Measurements from ENCODE around the gene PLEKHG4.

PLEKHG4 gene

DNA sequence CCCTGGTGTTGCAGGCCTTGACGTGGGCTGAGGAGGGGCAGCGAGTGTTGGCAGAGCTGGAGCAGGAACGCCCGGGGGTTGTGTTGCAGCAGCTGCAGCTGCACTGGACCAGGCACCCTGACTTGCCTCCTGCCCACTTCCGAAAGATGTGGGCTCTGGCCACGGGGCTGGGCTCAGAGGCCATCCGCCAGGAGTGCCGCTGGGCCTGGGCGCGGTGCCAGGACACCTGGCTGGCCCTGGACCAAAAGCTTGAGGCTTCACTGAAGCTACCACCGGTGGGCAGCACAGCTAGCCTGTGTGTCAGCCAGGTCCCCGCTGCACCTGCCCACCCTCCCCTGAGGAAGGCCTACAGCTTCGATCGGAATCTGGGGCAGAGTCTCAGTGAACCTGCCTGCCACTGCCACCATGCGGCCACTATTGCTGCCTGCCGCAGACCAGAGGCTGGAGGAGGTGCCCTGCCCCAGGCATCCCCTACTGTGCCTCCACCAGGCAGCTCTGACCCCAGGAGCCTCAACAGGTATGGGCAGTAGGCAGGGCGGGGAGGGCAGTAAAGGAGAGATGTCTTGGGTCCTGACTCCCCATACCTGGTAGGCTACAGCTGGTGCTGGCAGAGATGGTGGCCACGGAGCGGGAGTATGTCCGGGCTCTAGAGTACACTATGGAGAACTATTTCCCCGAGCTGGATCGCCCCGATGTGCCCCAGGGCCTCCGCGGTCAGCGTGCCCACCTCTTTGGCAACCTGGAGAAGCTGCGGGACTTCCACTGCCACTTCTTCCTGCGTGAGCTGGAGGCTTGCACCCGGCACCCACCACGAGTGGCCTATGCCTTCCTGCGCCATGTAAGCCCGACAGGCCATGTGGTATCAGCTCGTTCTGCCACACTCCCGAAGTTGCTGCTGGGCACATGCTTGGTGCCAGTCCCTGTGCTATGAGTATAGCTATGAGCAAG, 5.6 kb downstream of the PLEKHG4 start:
- Histone ChIP-seq H4K8ac (ENCODE audit: low read length) (no peak overlapping the region), H3K18ac (ENCODE audit: low read depth in 1 of 2, low read length in 2 of 2) (no peak overlapping the region), H3K23ac (ENCODE audit: low read length in 2 of 2) (no peak overlapping the region), H2BK15ac (ENCODE audit: low read depth, poor library complexity, severe bottlenecking) (no peak overlapping the region), H2AK5ac (ENCODE audit: low read length, severe bottlenecking) (no peak overlapping the region), H3K4me3 (ENCODE audit: insufficient read depth in 1 of 2, low read depth in 1 of 2, low read length in 2 of 2) (no peak overlapping the region), H2BK5ac (ENCODE audit: low read depth, low read length, poor library complexity, severe bottlenecking) (no peak overlapping the region), H3K79me1 (replicated peaks; ENCODE audit: low read length, poor library complexity, severe bottlenecking) (no peaks in the 10 kb centered on the region), H3K36me3 (ENCODE audit: control insufficient read depth in 1 of 2, insufficient read depth in 2 of 2, low read depth in 1 of 2, low read length in 2 of 2) (peaks cover 31 to 99% of the 10 kb centered on the region in 2 experiments), H3K9me3 (ENCODE audit: control insufficient read depth, low read length) (no peaks in the 10 kb centered on the region), H3K4me2 (ENCODE audit: low read length, poor library complexity, severe bottlenecking) (no peak overlapping the region), H2AFZ (ENCODE audit: low read depth, low read length) (no peak overlapping the region), H4K91ac (ENCODE audit: low read length) (peak overlapping the region; percentile 47), H3K9ac (ENCODE audit: low read length) (no peak overlapping the region), H3K4ac (ENCODE audit: low read depth in 1 of 2, low read length in 2 of 2) (no peak overlapping the region), H2BK120ac (ENCODE audit: low read depth, low read length) (no peak overlapping the region), H3K27me3 (ENCODE audit: control insufficient read depth in 1 of 2, insufficient read depth in 1 of 2, low read length in 2 of 2) (no peaks in the 10 kb centered on the region), H3K27ac (ENCODE audit: low read length, poor library complexity, severe bottlenecking) (no peak overlapping the region), H2BK12ac (ENCODE audit: low read length in 2 of 2) (peak overlapping the region in 1 of 2 experiments; percentile 15), H3K4me1 (ENCODE audit: control insufficient read depth, insufficient read depth, low read depth, low read length) (peaks cover 22% of the 10 kb centered on the region), H3K14ac (ENCODE audit: low read length in 2 of 2) (no peak overlapping the region)
- peak; percentile 49 for DNase-seq
- 79% methylated on average over 34 of the region's 34 CpGs for WGBS

DNA sequence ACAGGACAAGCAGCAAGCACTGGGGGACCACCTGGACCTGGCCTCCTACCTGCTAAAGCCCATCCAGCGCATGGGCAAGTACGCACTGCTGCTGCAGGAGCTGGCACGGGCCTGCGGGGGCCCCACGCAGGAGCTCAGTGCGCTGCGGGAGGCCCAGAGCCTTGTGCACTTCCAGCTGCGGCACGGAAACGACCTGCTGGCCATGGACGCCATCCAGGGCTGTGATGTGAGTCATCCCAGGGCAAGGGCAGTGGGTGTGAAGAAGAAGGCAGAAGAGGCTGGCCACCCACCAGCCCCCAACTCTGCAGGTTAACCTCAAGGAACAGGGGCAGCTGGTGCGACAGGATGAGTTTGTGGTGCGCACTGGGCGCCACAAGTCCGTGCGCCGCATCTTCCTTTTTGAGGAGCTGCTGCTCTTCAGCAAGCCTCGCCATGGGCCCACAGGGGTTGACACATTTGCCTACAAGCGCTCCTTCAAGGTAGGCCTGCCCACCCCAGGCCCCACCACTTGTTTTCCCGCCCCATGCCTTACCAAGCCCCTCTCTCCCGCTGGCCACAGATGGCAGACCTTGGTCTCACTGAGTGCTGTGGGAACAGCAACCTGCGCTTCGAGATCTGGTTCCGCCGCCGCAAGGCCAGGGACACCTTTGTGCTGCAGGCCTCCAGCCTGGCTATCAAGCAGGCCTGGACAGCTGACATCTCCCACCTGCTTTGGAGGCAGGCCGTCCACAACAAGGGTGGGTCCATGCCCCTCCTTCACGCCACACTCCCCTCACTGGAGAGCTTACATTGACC, 7.3 kb downstream of the PLEKHG4 start:
- no peak overlapping the region for H3K23ac ChIP-seq (ENCODE audit: low read length in 2 of 2)

DNA sequence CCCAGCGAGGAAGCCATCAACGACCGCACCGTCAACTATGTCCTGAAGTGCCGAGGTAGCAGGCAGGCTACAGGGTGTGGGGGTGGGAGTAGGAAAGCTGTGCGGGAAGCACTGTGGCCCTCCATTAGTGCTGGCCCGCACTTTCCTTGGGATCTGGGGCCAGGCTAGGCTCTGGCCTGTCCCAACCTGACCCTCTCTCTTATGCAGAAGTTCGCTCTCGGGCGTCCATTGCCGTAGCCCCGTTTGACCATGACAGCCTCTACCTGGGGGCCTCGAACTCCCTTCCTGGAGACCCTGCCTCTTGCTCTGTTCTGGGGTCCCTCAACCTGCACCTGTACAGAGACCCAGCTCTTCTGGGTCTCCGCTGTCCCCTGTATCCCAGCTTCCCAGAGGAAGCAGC, 8.6 kb downstream of the PLEKHG4 start:
- no peak overlapping the region for H3K27ac ChIP-seq (ENCODE audit: low read length, poor library complexity, severe bottlenecking)
- no peak overlapping the region for H3K14ac ChIP-seq (ENCODE audit: low read length in 2 of 2)
- 97% methylated on average over 14 of the region's 14 CpGs for whole genome bisulfite sequencing

More for the DNA sequence above, 7.3 kb downstream of the PLEKHG4 start:
- H3K4me1 ChIP-seq (ENCODE audit: control insufficient read depth, insufficient read depth, low read depth, low read length): peaks cover 22% of the 10 kb centered on the region
- H2AK5ac ChIP-seq (ENCODE audit: low read length, severe bottlenecking): no peak overlapping the region
- no peaks in the 10 kb centered on the region for H3K27me3 ChIP-seq (ENCODE audit: control insufficient read depth in 1 of 2, insufficient read depth in 1 of 2, low read length in 2 of 2)
- H3K9me3 ChIP-seq (ENCODE audit: control insufficient read depth, low read length): no peaks in the 10 kb centered on the region
- no peak for DNase-seq
- no peak overlapping the region for H3K9ac ChIP-seq (ENCODE audit: low read length)
- H2BK5ac ChIP-seq (ENCODE audit: low read depth, low read length, poor library complexity, severe bottlenecking): no peak overlapping the region
- H3K4me2 ChIP-seq (ENCODE audit: low read length, poor library complexity, severe bottlenecking): no peak overlapping the region
- H3K14ac ChIP-seq (ENCODE audit: low read length in 2 of 2): no peak overlapping the region
- peaks cover 27 to 95% of the 10 kb centered on the region in 2 experiments for H3K36me3 ChIP-seq (ENCODE audit: control insufficient read depth in 1 of 2, insufficient read depth in 2 of 2, low read depth in 1 of 2, low read length in 2 of 2)
- no peak overlapping the region for H4K91ac ChIP-seq (ENCODE audit: low read length)
- H3K4me3 ChIP-seq (ENCODE audit: insufficient read depth in 1 of 2, low read depth in 1 of 2, low read length in 2 of 2): no peak overlapping the region
- no peak overlapping the region for H3K18ac ChIP-seq (ENCODE audit: low read depth in 1 of 2, low read length in 2 of 2)
- no peak overlapping the region for H3K4ac ChIP-seq (ENCODE audit: low read depth in 1 of 2, low read length in 2 of 2)
- H2AFZ ChIP-seq (ENCODE audit: low read depth, low read length): no peak overlapping the region
- no peaks in the 10 kb centered on the region for H3K79me1 ChIP-seq (replicated peaks; ENCODE audit: low read length, poor library complexity, severe bottlenecking)
- no peak overlapping the region for H2BK12ac ChIP-seq (ENCODE audit: low read length in 2 of 2)
- no peak overlapping the region for H2BK120ac ChIP-seq (ENCODE audit: low read depth, low read length)
- H2BK15ac ChIP-seq (ENCODE audit: low read depth, poor library complexity, severe bottlenecking): no peak overlapping the region
- 95% methylated on average over 24 of the region's 28 CpGs for WGBS
- no peak overlapping the region for H4K8ac ChIP-seq (ENCODE audit: low read length)
- H3K27ac ChIP-seq (ENCODE audit: low read length, poor library complexity, severe bottlenecking): no peak overlapping the region

DNA sequence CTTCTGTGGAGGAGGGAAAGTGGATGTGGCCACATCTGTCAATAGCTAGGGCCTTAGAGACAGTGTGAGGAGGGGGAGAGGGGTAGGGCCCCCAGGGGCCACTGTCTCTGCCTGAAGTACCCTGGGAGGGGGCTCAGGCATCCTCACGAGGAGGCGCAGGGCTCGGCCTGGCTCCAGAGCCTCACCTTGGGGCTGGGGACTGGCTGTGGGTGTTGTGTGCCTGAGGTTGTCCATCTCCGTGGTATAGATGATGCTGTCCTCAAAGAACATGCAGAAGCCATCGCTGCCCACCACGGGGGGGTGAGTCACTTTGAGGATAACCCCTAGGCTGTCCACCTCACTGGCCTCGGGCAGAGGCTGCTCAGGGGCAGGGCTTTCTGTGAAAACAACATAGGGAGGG, 12.1 kb downstream of the PLEKHG4 start:
- Histone ChIP-seq H3K9me3 (ENCODE audit: control insufficient read depth, low read length) (no peaks in the 10 kb centered on the region), H3K4me3 (ENCODE audit: insufficient read depth in 1 of 2, low read depth in 1 of 2, low read length in 2 of 2) (no peak overlapping the region), H3K23ac (ENCODE audit: low read length in 2 of 2) (no peak overlapping the region), H2BK5ac (ENCODE audit: low read depth, low read length, poor library complexity, severe bottlenecking) (no peak overlapping the region), H3K27ac (ENCODE audit: low read length, poor library complexity, severe bottlenecking) (no peak overlapping the region), H3K4ac (ENCODE audit: low read depth in 1 of 2, low read length in 2 of 2) (no peak overlapping the region), H3K9ac (ENCODE audit: low read length) (no peak overlapping the region), H3K36me3 (ENCODE audit: control insufficient read depth in 1 of 2, insufficient read depth in 2 of 2, low read depth in 1 of 2, low read length in 2 of 2) (peaks cover 11 to 57% of the 10 kb centered on the region in 2 experiments), H2BK120ac (ENCODE audit: low read depth, low read length) (no peak overlapping the region), H4K91ac (ENCODE audit: low read length) (no peak overlapping the region), H3K4me1 (ENCODE audit: control insufficient read depth, insufficient read depth, low read depth, low read length) (peaks cover 5% of the 10 kb centered on the region), H3K79me1 (replicated peaks; ENCODE audit: low read length, poor library complexity, severe bottlenecking) (no peaks in the 10 kb centered on the region), H3K27me3 (ENCODE audit: control insufficient read depth in 1 of 2, insufficient read depth in 1 of 2, low read length in 2 of 2) (peaks cover 0 to 33% of the 10 kb centered on the region in 2 experiments), H2AK5ac (ENCODE audit: low read length, severe bottlenecking) (no peak overlapping the region), H3K18ac (ENCODE audit: low read depth in 1 of 2, low read length in 2 of 2) (no peak overlapping the region), H2AFZ (ENCODE audit: low read depth, low read length) (no peak overlapping the region), H2BK15ac (ENCODE audit: low read depth, poor library complexity, severe bottlenecking) (no peak overlapping the region), H3K4me2 (ENCODE audit: low read length, poor library complexity, severe bottlenecking) (no peak overlapping the region), H4K8ac (ENCODE audit: low read length) (no peak overlapping the region), H3K14ac (ENCODE audit: low read length in 2 of 2) (no peak overlapping the region), H2BK12ac (ENCODE audit: low read length in 2 of 2) (no peak overlapping the region)
- 87% methylated on average over 7 of the region's 7 CpGs for WGBS
- DNase-seq: no peak

More for the DNA sequence above, 8.6 kb downstream of the PLEKHG4 start:
- no peak overlapping the region for H4K8ac ChIP-seq (ENCODE audit: low read length)
- H3K9me3 ChIP-seq (ENCODE audit: control insufficient read depth, low read length): no peaks in the 10 kb centered on the region
- peaks cover 22% of the 10 kb centered on the region for H3K4me1 ChIP-seq (ENCODE audit: control insufficient read depth, insufficient read depth, low read depth, low read length)
- peak overlapping the region; percentile 54 for H4K91ac ChIP-seq (ENCODE audit: low read length)
- peaks cover 0 to 8% of the 10 kb centered on the region in 2 experiments for H3K27me3 ChIP-seq (ENCODE audit: control insufficient read depth in 1 of 2, insufficient read depth in 1 of 2, low read length in 2 of 2)
- H2BK120ac ChIP-seq (ENCODE audit: low read depth, low read length): no peak overlapping the region
- no peak overlapping the region for H3K18ac ChIP-seq (ENCODE audit: low read depth in 1 of 2, low read length in 2 of 2)
- H2AK5ac ChIP-seq (ENCODE audit: low read length, severe bottlenecking): no peak overlapping the region
- H3K36me3 ChIP-seq (ENCODE audit: control insufficient read depth in 1 of 2, insufficient read depth in 2 of 2, low read depth in 1 of 2, low read length in 2 of 2): peaks cover 22 to 90% of the 10 kb centered on the region in 2 experiments
- H3K23ac ChIP-seq (ENCODE audit: low read length in 2 of 2): no peak overlapping the region
- DNase-seq: no peak
- no peak overlapping the region for H3K4me2 ChIP-seq (ENCODE audit: low read length, poor library complexity, severe bottlenecking)
- H3K4me3 ChIP-seq (ENCODE audit: insufficient read depth in 1 of 2, low read depth in 1 of 2, low read length in 2 of 2): no peak overlapping the region
- H3K9ac ChIP-seq (ENCODE audit: low read length): no peak overlapping the region
- H2BK15ac ChIP-seq (ENCODE audit: low read depth, poor library complexity, severe bottlenecking): no peak overlapping the region
- H2AFZ ChIP-seq (ENCODE audit: low read depth, low read length): no peak overlapping the region
- H3K4ac ChIP-seq (ENCODE audit: low read depth in 1 of 2, low read length in 2 of 2): no peak overlapping the region
- H3K79me1 ChIP-seq (replicated peaks; ENCODE audit: low read length, poor library complexity, severe bottlenecking): no peaks in the 10 kb centered on the region
- H2BK5ac ChIP-seq (ENCODE audit: low read depth, low read length, poor library complexity, severe bottlenecking): no peak overlapping the region
- no peak overlapping the region for H2BK12ac ChIP-seq (ENCODE audit: low read length in 2 of 2)

Measured in mesenchymal stem cell (in vitro differentiated cells and primary cell).